GM23338 (cell line): ENCODE data around the gene ADAM10. TPM values are rescaled to one million over a fixed set of nuclear protein-coding genes. Genes with fewer than 3 reads are reported as not detected.

Experiments
- ATAC-seq: fragments of 200-7000 bp; cut with Tn5 transposase; 3 replicates; pipeline ENCODE4 v1.9.1; 2020
- DNase-seq: peaks from one replicate; pipeline ENCODE4 v3.0.0-alpha.2; 2015; ENCODE audit warnings: low spot score
- H2AFZ ChIP-seq: fragments of 200-600 bp; sonication (generic); 2 replicates; pipeline ENCODE4 v1.8.0; 2016; ENCODE audit warnings: antibody characterized with exemption, mild to moderate bottlenecking, moderate library complexity
- H3F3A ChIP-seq: fragments of 200-600 bp; sonication (generic); replicated peaks from 2 replicates; pipeline ENCODE4 v1.8.0; 2017; ENCODE audit warnings: antibody characterized with exemption, mixed run types, low read depth
- H3K27ac ChIP-seq: fragments of 200-600 bp; sonication (generic); 2 replicates; pipeline ENCODE4 v1.6.1; 2016; ENCODE audit warnings: low read depth
- H3K27me3 ChIP-seq: fragments of 200-600 bp; sonication (generic); 2 replicates; pipeline ENCODE4 v1.8.0; 2016; ENCODE audit warnings: mild to moderate bottlenecking, mixed run types, moderate library complexity; ENCODE audit not compliant: insufficient read depth
- H3K36me3 ChIP-seq: fragments of 200-600 bp; sonication (generic); 2 replicates; pipeline ENCODE4 v1.8.0; 2016; ENCODE audit warnings: mild to moderate bottlenecking; ENCODE audit not compliant: insufficient read depth
- H3K4me1 ChIP-seq: fragments of 200-600 bp; sonication (generic); 2 replicates; pipeline ENCODE4 v1.8.0; 2016; ENCODE audit warnings: mild to moderate bottlenecking, moderate library complexity; ENCODE audit not compliant: insufficient read depth
- H3K4me2 ChIP-seq: fragments of 200-600 bp; sonication (generic); 2 replicates; pipeline ENCODE4 v1.7.1; 2017; ENCODE audit warnings: mixed run types
- H3K4me3 ChIP-seq: fragments of 200-600 bp; sonication (generic); 2 replicates; pipeline ENCODE4 v1.6.1; 2016; ENCODE audit warnings: mixed run types
- H3K79me2 ChIP-seq: fragments of 200-600 bp; sonication (generic); replicated peaks from 2 replicates; pipeline ENCODE4 v1.8.0; 2017; ENCODE audit warnings: mild to moderate bottlenecking; ENCODE audit not compliant: insufficient read depth
- H3K9me2 ChIP-seq: fragments of 200-600 bp; sonication (generic); 2 replicates; pipeline ENCODE4 v1.8.0; 2017; ENCODE audit not compliant: insufficient read depth
- H4K20me1 ChIP-seq: fragments of 200-600 bp; sonication (generic); replicated peaks from 2 replicates; pipeline ENCODE4 v1.8.0; 2017; ENCODE audit warnings: mild to moderate bottlenecking; ENCODE audit not compliant: insufficient read depth
- H3K27ac Mint-ChIP-seq: 2 replicates; pipeline ENCODE4 v1.8.0; 2020; ENCODE audit warnings: inconsistent platforms, mild to moderate bottlenecking, moderate library complexity, mixed read lengths
- H3K27me3 Mint-ChIP-seq: 3 replicates; pipeline ENCODE4 v1.8.0; 2022; ENCODE audit warnings: low read depth, mild to moderate bottlenecking, moderate library complexity, mixed read lengths, inconsistent platforms; ENCODE audit not compliant: insufficient read depth, poor library complexity
- H3K36me3 Mint-ChIP-seq: 3 replicates; pipeline ENCODE4 v1.8.0; 2021; ENCODE audit warnings: low read depth, mild to moderate bottlenecking, inconsistent platforms, moderate library complexity, mixed read lengths
- H3K4me1 Mint-ChIP-seq: 3 replicates; pipeline ENCODE4 v1.8.0; 2020; ENCODE audit warnings: mild to moderate bottlenecking, inconsistent platforms, mixed read lengths
- H3K4me3 Mint-ChIP-seq: 3 replicates; pipeline ENCODE4 v1.8.0; 2021; ENCODE audit warnings: moderate library complexity, mild to moderate bottlenecking, inconsistent platforms, mixed read lengths
- H3K9me3 Mint-ChIP-seq: 3 replicates; pipeline ENCODE4 v1.8.0; 2020; ENCODE audit warnings: moderate library complexity, mild to moderate bottlenecking, inconsistent platforms, mixed read lengths
- CREB1 ChIP-seq: fragments of 250-450 bp; sonication (Bioruptor Pico); IDR thresholded peaks from 2 replicates; pipeline ENCODE4 v1.5.0; 2020; ENCODE audit warnings: low read depth, mild to moderate bottlenecking, moderate library complexity
- EZH2 ChIP-seq: fragments of 200-600 bp; sonication (generic); IDR thresholded peaks from one replicate; pipeline ENCODE4 v1.8.0; 2017; ENCODE audit warnings: antibody characterized with exemption, mild to moderate bottlenecking, low read depth; ENCODE audit not compliant: unreplicated experiment
- EZH2phosphoT487 ChIP-seq: fragments of 200-600 bp; sonication (generic); IDR thresholded peaks from one replicate; pipeline ENCODE4 v1.8.1; 2018; ENCODE audit warnings: antibody characterized with exemption; ENCODE audit not compliant: unreplicated experiment
- JUNB ChIP-seq: IDR thresholded peaks from one replicate; pipeline ENCODE4 v1.6.1; 2016; ENCODE audit warnings: antibody characterized with exemption; ENCODE audit not compliant: unreplicated experiment
- POLR2AphosphoS5 ChIP-seq: IDR thresholded peaks from 2 replicates; pipeline ENCODE4 v1.6.1; 2016; ENCODE audit warnings: antibody characterized with exemption, low read depth
- REST ChIP-seq: IDR thresholded peaks from one replicate; pipeline ENCODE4 v1.6.1; 2018; ENCODE audit warnings: antibody characterized with exemption; ENCODE audit not compliant: unreplicated experiment
- ZNF114 ChIP-seq: fragments of 250-450 bp; sonication (Bioruptor Pico); IDR thresholded peaks from 2 replicates; pipeline ENCODE4 v1.5.0; 2020; ENCODE audit warnings: mild to moderate bottlenecking, moderate library complexity
- polyA plus RNA-seq: library from polyadenylated mRNA; unstranded; fragments of >200 nt; fragmentation: Nextera tagmentation; extraction: Ambion mirVana; gene quantifications from 2 replicates; pipeline ENCODE4 v1.2.1, GENCODE V29; 2016
- total RNA-seq: library from RNA; depleted of rRNA; stranded (reverse); fragments of >200 nt; shearing (Covaris generic); gene quantifications from 2 replicates; pipeline ENCODE4 v1.2.3, GENCODE V29; 2014
- TF ChIP-seq, protein P1 (sequence below), 2 experiments: fragments of 200-600 bp in 1 of 2; sonication (generic) in 1 of 2; conservative IDR thresholded peaks; 2 replicates each; pipeline versions ENCODE4 v1.5.1 to v1.6.1; 2016 to 2017; ENCODE audit warnings: antibody characterized with exemption in 2 of 2, low read depth in 2 of 2, mild to moderate bottlenecking in 2 of 2, moderate library complexity in 1 of 2
- TF ChIP-seq, protein P2 (sequence below): IDR thresholded peaks from 2 replicates; pipeline ENCODE4 v1.6.1; 2016; ENCODE audit warnings: antibody characterized with exemption

Gene ADAM10
- total and polyA plus RNA-seq, 2 experiments from 2014 or later, result 25.0 to 114 TPM

- Histone ChIP-seq H2AFZ (no peak overlapping the region), H3F3A (no peaks in the 10 kb centered on the region), H3K4me2 (no peak overlapping the region), H3K36me3 (no peaks in the 10 kb centered on the region), H3K27me3 (no peaks in the 10 kb centered on the region), H3K27ac (no peak overlapping the region), H3K9me2 (0 out of 2 replicates have a peak, but pooled peaks cover 3% of the 10 kb centered on the region), H4K20me1 (no peaks in the 10 kb centered on the region), H3K79me2 (no peaks in the 10 kb centered on the region), H3K4me1 (no peaks in the 10 kb centered on the region), H3K4me3 (no peak overlapping the region)
- Mint-ChIP-seq H3K27me3 (peaks cover 5% of the 10 kb centered on the region), H3K9me3 (no peaks in the 10 kb centered on the region), H3K4me1 (peaks cover 3% of the 10 kb centered on the region; the same call in 1 of the 3 replicates), H3K36me3 (no peaks in the 10 kb centered on the region), H3K27ac (no peak overlapping the region), H3K4me3 (no peak overlapping the region)
- ATAC-seq (no peak), DNase-seq (no peak)
- TF ChIP-seq ZNF114 (CRISPR knock-in tag), result no peak
- TF ChIP-seq CREB1 (CRISPR knock-in tag), result no peak
- TF ChIP-seq POLR2AphosphoS5, result no peak
These were observed 203.4 kb downstream of the ADAM10 start for GRCh38 chr15:58546066-58546591.

GRCh38 chr15:58545307-58546065 lies 204.0 kb downstream of the ADAM10 start:
- H3K27me3 Mint-ChIP-seq, result peaks cover 6% of the 10 kb centered on the region
- H3K79me2 ChIP-seq, result no peaks in the 10 kb centered on the region
- H2AFZ ChIP-seq, result no peak overlapping the region; the same call in 1 of the 2 replicates
- H4K20me1 ChIP-seq, result no peaks in the 10 kb centered on the region
- no peak overlapping the region for H3K4me2 ChIP-seq
- no peak for DNase-seq
- no peak overlapping the region for H3K27ac ChIP-seq
- no peaks in the 10 kb centered on the region for H3K36me3 Mint-ChIP-seq
- ATAC-seq, result no peak
- H3K9me3 Mint-ChIP-seq, result no peaks in the 10 kb centered on the region
- no peaks in the 10 kb centered on the region for H3K27me3 ChIP-seq
- TF ChIP-seq ZNF114 (CRISPR knock-in tag), result no peak
- no peaks in the 10 kb centered on the region for H3K36me3 ChIP-seq
- peaks cover 3% of the 10 kb centered on the region; the same call in 1 of the 3 replicates for H3K4me1 Mint-ChIP-seq
- H3K4me3 Mint-ChIP-seq, result no peak overlapping the region
- H3K4me3 ChIP-seq, result no peak overlapping the region
- no peaks in the 10 kb centered on the region for H3K4me1 ChIP-seq
- 0 out of 2 replicates have a peak, but pooled peaks cover 3% of the 10 kb centered on the region for H3K9me2 ChIP-seq
- no peaks in the 10 kb centered on the region for H3F3A ChIP-seq
- no peak overlapping the region for H3K27ac Mint-ChIP-seq

DNA sequence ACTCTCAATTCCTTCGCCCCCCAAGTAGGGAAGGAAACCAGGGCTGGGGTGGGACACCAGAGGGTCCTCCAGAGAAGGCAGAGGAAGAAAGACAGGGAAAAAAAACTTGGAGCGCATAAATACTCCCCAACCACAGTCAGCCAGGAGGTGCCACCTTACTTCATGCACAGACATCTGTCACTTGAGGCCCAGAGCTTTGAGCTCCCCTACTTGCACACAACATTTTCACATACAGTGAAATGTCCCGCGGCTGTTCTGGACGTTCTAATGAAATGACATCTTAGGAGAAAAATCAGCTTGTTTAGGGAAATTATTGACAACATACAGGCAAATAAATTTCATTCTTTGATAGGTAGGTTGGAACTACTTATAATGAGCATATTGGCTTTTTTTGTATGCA lies 204.8 kb downstream of the ADAM10 start:
- H2AFZ ChIP-seq, result no peak overlapping the region; the same call in 1 of the 2 replicates
- H3K9me3 Mint-ChIP-seq, result no peaks in the 10 kb centered on the region
- no peaks in the 10 kb centered on the region for H4K20me1 ChIP-seq
- H3F3A ChIP-seq, result no peaks in the 10 kb centered on the region
- no peaks in the 10 kb centered on the region for H3K36me3 Mint-ChIP-seq
- H3K36me3 ChIP-seq, result no peaks in the 10 kb centered on the region
- no peak for ATAC-seq
- no peak overlapping the region for H3K27ac Mint-ChIP-seq
- H3K4me3 Mint-ChIP-seq, result no peak overlapping the region
- no peak overlapping the region for H3K4me2 ChIP-seq
- H3K4me1 Mint-ChIP-seq, result peaks cover 3% of the 10 kb centered on the region; the same call in 1 of the 3 replicates
- H3K9me2 ChIP-seq, result 0 out of 2 replicates have a peak, but pooled peaks cover 3% of the 10 kb centered on the region
- no peak overlapping the region for H3K27ac ChIP-seq
- no peak overlapping the region for H3K4me3 ChIP-seq
- no peaks in the 10 kb centered on the region for H3K4me1 ChIP-seq
- DNase-seq, result no peak
- H3K27me3 ChIP-seq, result no peaks in the 10 kb centered on the region
- peaks cover 6% of the 10 kb centered on the region for H3K27me3 Mint-ChIP-seq
- H3K79me2 ChIP-seq, result no peaks in the 10 kb centered on the region
- TF ChIP-seq REST, result no peak
- TF ChIP-seq JUNB, result no peak
- TF ChIP-seq, protein P1, sequence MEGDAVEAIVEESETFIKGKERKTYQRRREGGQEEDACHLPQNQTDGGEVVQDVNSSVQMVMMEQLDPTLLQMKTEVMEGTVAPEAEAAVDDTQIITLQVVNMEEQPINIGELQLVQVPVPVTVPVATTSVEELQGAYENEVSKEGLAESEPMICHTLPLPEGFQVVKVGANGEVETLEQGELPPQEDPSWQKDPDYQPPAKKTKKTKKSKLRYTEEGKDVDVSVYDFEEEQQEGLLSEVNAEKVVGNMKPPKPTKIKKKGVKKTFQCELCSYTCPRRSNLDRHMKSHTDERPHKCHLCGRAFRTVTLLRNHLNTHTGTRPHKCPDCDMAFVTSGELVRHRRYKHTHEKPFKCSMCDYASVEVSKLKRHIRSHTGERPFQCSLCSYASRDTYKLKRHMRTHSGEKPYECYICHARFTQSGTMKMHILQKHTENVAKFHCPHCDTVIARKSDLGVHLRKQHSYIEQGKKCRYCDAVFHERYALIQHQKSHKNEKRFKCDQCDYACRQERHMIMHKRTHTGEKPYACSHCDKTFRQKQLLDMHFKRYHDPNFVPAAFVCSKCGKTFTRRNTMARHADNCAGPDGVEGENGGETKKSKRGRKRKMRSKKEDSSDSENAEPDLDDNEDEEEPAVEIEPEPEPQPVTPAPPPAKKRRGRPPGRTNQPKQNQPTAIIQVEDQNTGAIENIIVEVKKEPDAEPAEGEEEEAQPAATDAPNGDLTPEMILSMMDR (conservative IDR thresholded peaks at IDR 0.05; ENCODE audit: low read depth in 2 of 2), result no peak
- no peak for TF ChIP-seq EZH2phosphoT487
- TF ChIP-seq, protein P2, sequence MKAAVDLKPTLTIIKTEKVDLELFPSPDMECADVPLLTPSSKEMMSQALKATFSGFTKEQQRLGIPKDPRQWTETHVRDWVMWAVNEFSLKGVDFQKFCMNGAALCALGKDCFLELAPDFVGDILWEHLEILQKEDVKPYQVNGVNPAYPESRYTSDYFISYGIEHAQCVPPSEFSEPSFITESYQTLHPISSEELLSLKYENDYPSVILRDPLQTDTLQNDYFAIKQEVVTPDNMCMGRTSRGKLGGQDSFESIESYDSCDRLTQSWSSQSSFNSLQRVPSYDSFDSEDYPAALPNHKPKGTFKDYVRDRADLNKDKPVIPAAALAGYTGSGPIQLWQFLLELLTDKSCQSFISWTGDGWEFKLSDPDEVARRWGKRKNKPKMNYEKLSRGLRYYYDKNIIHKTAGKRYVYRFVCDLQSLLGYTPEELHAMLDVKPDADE, result no peak
- no peak for TF ChIP-seq EZH2
- TF ChIP-seq ZNF114 (CRISPR knock-in tag), result no peak
- TF ChIP-seq CREB1 (CRISPR knock-in tag), result no peak
